Retinal pigment epithelial cell (primary cell): ENCODE measurements around the gene NUP205.

Experiments
- DNase-seq: peaks from one replicate; pipeline ENCODE4 v3.0.0-alpha.2; 2010; ENCODE audit warnings: low read depth
- H3K4me3 ChIP-seq: 2 replicates; pipeline ENCODE4 v1.5.1; 2011; ENCODE audit warnings: mild to moderate bottlenecking, low read length, control low read depth, moderate library complexity
- TF ChIP-seq, protein P1 (sequence below): conservative IDR thresholded peaks from 2 replicates; pipeline ENCODE4 v1.5.1; 2011; ENCODE audit warnings: low read depth, low read length, control low read depth, inconsistent platforms

The NUP205 gene

GRCh38 chr7:135644154-135644553 is 86.4 kb downstream of the NUP205 start:
- TF ChIP-seq, protein P1, sequence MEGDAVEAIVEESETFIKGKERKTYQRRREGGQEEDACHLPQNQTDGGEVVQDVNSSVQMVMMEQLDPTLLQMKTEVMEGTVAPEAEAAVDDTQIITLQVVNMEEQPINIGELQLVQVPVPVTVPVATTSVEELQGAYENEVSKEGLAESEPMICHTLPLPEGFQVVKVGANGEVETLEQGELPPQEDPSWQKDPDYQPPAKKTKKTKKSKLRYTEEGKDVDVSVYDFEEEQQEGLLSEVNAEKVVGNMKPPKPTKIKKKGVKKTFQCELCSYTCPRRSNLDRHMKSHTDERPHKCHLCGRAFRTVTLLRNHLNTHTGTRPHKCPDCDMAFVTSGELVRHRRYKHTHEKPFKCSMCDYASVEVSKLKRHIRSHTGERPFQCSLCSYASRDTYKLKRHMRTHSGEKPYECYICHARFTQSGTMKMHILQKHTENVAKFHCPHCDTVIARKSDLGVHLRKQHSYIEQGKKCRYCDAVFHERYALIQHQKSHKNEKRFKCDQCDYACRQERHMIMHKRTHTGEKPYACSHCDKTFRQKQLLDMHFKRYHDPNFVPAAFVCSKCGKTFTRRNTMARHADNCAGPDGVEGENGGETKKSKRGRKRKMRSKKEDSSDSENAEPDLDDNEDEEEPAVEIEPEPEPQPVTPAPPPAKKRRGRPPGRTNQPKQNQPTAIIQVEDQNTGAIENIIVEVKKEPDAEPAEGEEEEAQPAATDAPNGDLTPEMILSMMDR = no peak
- H3K4me3 ChIP-seq = no peak overlapping the region
- no peak for DNase-seq

DNA sequence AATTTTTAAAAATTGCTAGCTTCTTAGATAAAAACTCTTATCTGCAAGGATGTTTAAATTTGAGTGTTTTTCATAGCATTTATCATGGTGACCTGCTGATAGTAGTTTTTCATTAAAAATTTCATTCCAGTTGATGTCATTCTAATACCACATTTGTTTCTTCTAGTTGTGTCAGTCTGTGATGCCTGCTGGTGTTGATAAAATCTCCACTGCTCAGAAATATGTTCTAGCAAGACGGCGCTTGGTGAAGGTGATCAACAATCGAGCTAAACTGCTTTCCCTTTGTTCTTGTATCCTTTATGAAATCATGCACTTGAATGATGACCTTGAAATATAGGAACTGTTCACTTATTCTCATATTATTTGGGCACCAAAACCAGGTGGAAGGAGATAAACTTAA is 87.0 kb downstream of the NUP205 start:
- no peak overlapping the region for H3K4me3 ChIP-seq
- no peak for DNase-seq
- TF ChIP-seq, protein P1 = no peak

- TF ChIP-seq, protein P1 = peak; percentile 76
- H3K4me3 ChIP-seq = no peak overlapping the region
- no peak for DNase-seq
Observed at GRCh38 chr7:135645296-135645904, 87.7 kb downstream of the NUP205 start.

DNA sequence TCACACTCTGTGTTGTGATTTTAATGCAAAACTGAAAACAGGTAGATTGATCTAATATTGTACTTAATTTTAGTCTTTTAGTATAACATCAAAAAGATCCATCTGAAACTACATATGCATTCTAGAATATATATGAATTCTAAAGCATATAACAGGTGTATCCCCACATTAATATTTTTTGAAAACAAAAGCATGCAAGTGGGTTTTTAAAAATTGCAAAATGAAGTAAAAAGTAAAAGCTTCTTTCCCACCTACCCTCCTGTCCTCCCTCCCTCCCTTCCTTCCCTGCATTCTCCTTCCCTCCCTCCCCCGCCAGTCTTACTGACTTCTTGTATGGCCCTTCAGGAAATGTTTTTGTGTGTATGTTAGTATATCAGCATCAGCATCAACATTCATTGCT is 90.0 kb downstream of the NUP205 start:
- no peak for DNase-seq
- TF ChIP-seq, protein P1 = no peak
- no peak overlapping the region for H3K4me3 ChIP-seq

GRCh38 chr7:135648235-135648634 is 90.5 kb downstream of the NUP205 start:
- no peak overlapping the region for H3K4me3 ChIP-seq
- TF ChIP-seq, protein P1 = no peak
- DNase-seq = no peak

DNA sequence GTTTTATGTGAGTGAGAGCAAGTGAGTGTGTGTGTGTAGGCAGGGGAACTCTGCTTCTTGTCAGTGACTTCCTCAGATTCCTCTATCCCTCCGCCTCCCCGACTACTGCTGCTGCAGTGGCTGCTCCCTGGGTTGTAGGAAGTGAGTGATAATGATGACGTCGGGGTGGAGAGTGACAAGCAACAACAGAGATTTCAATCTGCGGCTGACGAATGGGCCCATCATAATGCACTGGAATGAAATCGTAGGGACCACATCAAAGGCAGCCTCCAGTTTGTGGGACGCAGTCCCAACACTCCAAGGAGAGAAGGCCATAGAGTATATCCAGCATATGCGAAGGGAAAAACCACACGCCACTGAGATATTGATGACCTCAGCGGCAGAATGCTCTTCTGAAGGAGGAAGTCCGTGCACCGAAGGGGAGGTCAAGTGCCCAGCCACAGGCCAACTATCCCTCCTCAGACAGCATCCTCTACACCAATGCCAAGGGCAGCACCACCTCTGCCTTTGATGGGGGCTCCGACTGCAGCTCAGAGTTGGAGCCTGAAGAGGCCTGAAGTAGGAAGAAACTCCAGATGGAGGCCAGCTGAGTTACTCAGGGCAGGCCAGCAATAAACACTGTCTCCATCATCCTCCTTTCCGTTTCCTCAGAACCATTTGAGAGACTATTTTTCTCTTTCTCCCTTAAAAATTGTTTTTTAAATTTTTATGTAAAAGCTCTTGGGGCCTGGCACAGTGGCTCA is 93.3 kb downstream of the NUP205 start:
- TF ChIP-seq, protein P1 = no peak
- H3K4me3 ChIP-seq = no peak overlapping the region
- no peak for DNase-seq
